HCT116 (cell line): Measurements from ENCODE around the gene PAX9. TPM values are rescaled to one million over a fixed set of nuclear protein-coding genes. Genes with fewer than 3 reads are reported as not detected.

ENCODE experiments used
- ATAC-seq: fragments of 200-7000 bp; cut with Tn5 transposase; 2 replicates; pipeline ENCODE4 v1.9.1; 2020; ENCODE audit warnings: mild to moderate bottlenecking, moderate library complexity
- BruUV-seq: library from RNA; stranded (reverse); fragments of 400-500 nt; replicated peaks from 2 replicates; lab custom pipeline; 2021; lab: Mats Ljungman, UMichigan
- CTCF ChIA-PET: fragments of 300-600 bp; sonication (Branson Sonifier 250); formaldehyde crosslinking; loops from one replicate; lab custom pipeline; 2021; ENCODE audit warnings: antibody characterized with exemption; lab: Charles Lee
- POLR2A ChIA-PET: fragments of 300-600, 350-600 bp; sonication (Branson Sonifier 250); formaldehyde crosslinking; loops from one replicate; lab custom pipeline; 2021; ENCODE audit warnings: antibody characterized with exemption; lab: Charles Lee
- RAD21 ChIA-PET, 2 experiments: fragments of 300-600 bp; sonication (Branson Sonifier 250); formaldehyde crosslinking; loops; one replicate each; lab custom pipeline; 2023; ENCODE audit warnings: low total read pairs in 2 of 2; ENCODE audit not compliant: uncharacterized antibody in 2 of 2, unreplicated experiment in 2 of 2, low non-redundant PET in 1 of 2; lab: Charles Lee
- DNase-seq: peaks from one replicate; pipeline ENCODE4 v3.0.0-alpha.2; 2010; ENCODE audit warnings: low read depth, low spot score
- H2AFZ ChIP-seq: fragments of 200-600 bp; shearing (Covaris generic), sonication (generic); 2 replicates; pipeline ENCODE4 v1.6.1; 2017; ENCODE audit warnings: low read depth, mixed run types, mixed read lengths, antibody characterized with exemption, low read length; ENCODE audit not compliant: poor library complexity, severe bottlenecking
- H3K27ac ChIP-seq: 2 replicates; pipeline ENCODE4 v1.5.1; 2012; ENCODE audit warnings: low read depth, low read length
- H3K27me3 ChIP-seq: fragments of 200-600 bp; sonication (generic); 2 replicates; pipeline ENCODE4 v1.6.1; 2016; ENCODE audit warnings: mixed run types, low read length, mixed read lengths; ENCODE audit not compliant: insufficient read depth
- H3K36me3 ChIP-seq, 2 experiments: fragments of 200-500 bp in 1 of 2; fragments of 200-600 bp in 1 of 2; sonication (Bioruptor generic) in 1 of 2; sonication (generic) in 1 of 2; 2 replicates each; pipeline versions ENCODE4 v1.5.1 to v1.6.1; 2014 to 2016; ENCODE audit warnings: low read length in 2 of 2, inconsistent platforms in 1 of 2, mixed read lengths in 1 of 2, mixed run types in 1 of 2; ENCODE audit not compliant: insufficient read depth in 2 of 2, control insufficient read depth in 1 of 2
- H3K4me1 ChIP-seq, 2 experiments: fragments of 200-600 bp in 1 of 2; sonication (generic) in 1 of 2; 2 replicates each; pipeline versions ENCODE4 v1.5.1 to v1.6.1; 2012 to 2017; ENCODE audit warnings: low read length in 2 of 2, inconsistent platforms in 1 of 2, mild to moderate bottlenecking in 1 of 2, mixed read lengths in 1 of 2, mixed run types in 1 of 2, moderate library complexity in 1 of 2; ENCODE audit not compliant: insufficient read depth in 2 of 2, control insufficient read depth in 1 of 2
- H3K4me2 ChIP-seq: fragments of 200-600 bp; sonication (generic); 2 replicates; pipeline ENCODE4 v1.6.1; 2017; ENCODE audit warnings: mixed run types, low read length, mixed read lengths
- H3K4me3 ChIP-seq, 2 experiments: fragments of 200-600 bp in 1 of 2; sonication (generic) in 1 of 2; replicated peaks in 1 of 2; 2 replicates each; pipeline ENCODE4 v1.5.1; 2011 to 2016; ENCODE audit warnings: low read length in 2 of 2, control low read depth in 1 of 2, low read depth in 1 of 2, mild to moderate bottlenecking in 1 of 2, mixed read lengths in 1 of 2, mixed run types in 1 of 2
- H3K79me2 ChIP-seq: fragments of 200-600 bp; sonication (generic); 2 replicates; pipeline ENCODE4 v1.6.1; 2017; ENCODE audit warnings: mild to moderate bottlenecking, mixed run types, low read length, moderate library complexity, mixed read lengths; ENCODE audit not compliant: insufficient read depth
- H3K9ac ChIP-seq: fragments of 200-600 bp; sonication (generic); 2 replicates; pipeline ENCODE4 v1.6.1; 2016; ENCODE audit warnings: low read length, mixed read lengths
- H3K9me2 ChIP-seq: fragments of 200-600 bp; sonication (generic), shearing (Covaris generic); 2 replicates; pipeline ENCODE4 v1.6.1; 2017; ENCODE audit warnings: mixed run types, mild to moderate bottlenecking, moderate library complexity; ENCODE audit not compliant: insufficient read depth
- H3K9me3 ChIP-seq, 2 experiments: fragments of 200-500 bp in 1 of 2; fragments of 200-600 bp in 1 of 2; sonication (Bioruptor generic) in 1 of 2; sonication (generic) in 1 of 2; 2 replicates each; pipeline ENCODE4 v1.6.1; 2014 to 2017; ENCODE audit warnings: low read length in 2 of 2, mixed read lengths in 2 of 2, inconsistent platforms in 1 of 2, low read depth in 1 of 2, mild to moderate bottlenecking in 1 of 2, mixed run types in 1 of 2, moderate library complexity in 1 of 2; ENCODE audit not compliant: control insufficient read depth in 1 of 2, insufficient read depth in 1 of 2
- H4K20me1 ChIP-seq: fragments of 200-600 bp; sonication (generic), shearing (Covaris generic); 2 replicates; pipeline ENCODE4 v1.6.1; 2017; ENCODE audit warnings: mixed run types, mild to moderate bottlenecking, moderate library complexity; ENCODE audit not compliant: insufficient read depth
- EGR1 ChIP-seq: IDR thresholded peaks from 2 replicates; pipeline ENCODE4 v1.6.1; 2012; ENCODE audit warnings: low read depth
- ELF1 ChIP-seq: IDR thresholded peaks from 2 replicates; pipeline ENCODE4 v1.6.1; 2012; ENCODE audit warnings: low read depth, borderline replicate concordance
- EZH2 ChIP-seq: fragments of 200-600 bp; sonication (generic); IDR thresholded peaks from 2 replicates; pipeline ENCODE4 v1.6.1; 2017; ENCODE audit warnings: antibody characterized with exemption, mixed run types
- JUND ChIP-seq: IDR thresholded peaks from 2 replicates; pipeline ENCODE4 v1.6.1; 2012
- POLR2A ChIP-seq: IDR thresholded peaks from 2 replicates; pipeline ENCODE4 v1.7.0; 2011; ENCODE audit warnings: borderline replicate concordance; ENCODE audit not compliant: insufficient read depth, insufficient read length; ENCODE audit errors: extremely low read depth
- SIN3A ChIP-seq: IDR thresholded peaks from 2 replicates; pipeline ENCODE4 v1.6.1; 2012; ENCODE audit warnings: low read depth
- SRF ChIP-seq: IDR thresholded peaks from 2 replicates; pipeline ENCODE4 v1.6.1; 2012; ENCODE audit warnings: low read depth
- TCF7L2 ChIP-seq: IDR thresholded peaks from 2 replicates; pipeline ENCODE4 v1.7.0; 2011; ENCODE audit warnings: borderline replicate concordance, inconsistent platforms; ENCODE audit not compliant: insufficient read depth, insufficient read length; ENCODE audit errors: extremely low read depth
- YY1 ChIP-seq: IDR thresholded peaks from 2 replicates; pipeline ENCODE4 v1.6.1; 2011; ENCODE audit warnings: low read length, low read depth, moderate library complexity, mild to moderate bottlenecking; ENCODE audit not compliant: insufficient replicate concordance; ENCODE audit errors: extremely low read depth
- ZFX ChIP-seq: fragments of 450-650 bp; IDR thresholded peaks from 2 replicates; pipeline ENCODE4 v1.6.1; 2017
- intact Hi-C: fragments of 100-400 bp; cut with micrococcal nuclease; formaldehyde crosslinking; loops from 2 replicates; pipeline ENCODE4 v1.10.0; 2022
- total RNA-seq: library from RNA; stranded (reverse); gene quantifications from one replicate; pipeline ENCODE4 v1.2.1, GENCODE V29; 2021; ENCODE audit not compliant: unreplicated experiment
- TF ChIP-seq, protein P1 (sequence below): IDR thresholded peaks from 2 replicates; pipeline ENCODE4 v1.6.1; 2012
- TF ChIP-seq, protein P2 (sequence below): IDR thresholded peaks from 2 replicates; pipeline ENCODE4 v1.6.1; 2011; ENCODE audit warnings: mild to moderate bottlenecking, low read length, moderate library complexity; ENCODE audit not compliant: insufficient replicate concordance; ENCODE audit errors: extremely low read depth

Gene PAX9
- total RNA-seq, 1 experiment from 2014 or later: 5.2 TPM

DNA sequence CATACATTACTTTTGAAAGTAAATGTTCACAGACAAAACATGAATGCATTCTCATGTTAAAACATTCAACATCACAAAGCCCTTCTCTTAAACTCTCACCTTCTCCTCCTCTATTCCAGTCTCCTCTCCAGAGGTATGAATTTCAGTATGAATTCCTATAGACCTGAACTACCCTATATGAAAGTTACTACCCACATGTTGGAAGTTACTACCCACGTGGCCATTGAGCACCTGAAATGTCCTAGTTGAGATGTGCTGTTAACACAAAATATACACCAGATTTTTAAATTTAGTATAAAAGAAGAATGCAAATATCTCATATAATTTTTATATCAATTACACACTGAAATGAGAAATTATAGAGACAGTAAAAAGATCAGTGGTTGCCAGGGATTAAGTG is 60.2 kb downstream of the PAX9 start:
- H3K4me2 ChIP-seq: no peak overlapping the region
- TF ChIP-seq ELF1 (no peak), SRF (no peak), ZFX (no peak), SIN3A (no peak), EGR1 (no peak), TCF7L2 (no peak), POLR2A (no peak), EZH2 (no peak), YY1 (no peak), JUND (no peak)
- TF ChIP-seq, protein P1, sequence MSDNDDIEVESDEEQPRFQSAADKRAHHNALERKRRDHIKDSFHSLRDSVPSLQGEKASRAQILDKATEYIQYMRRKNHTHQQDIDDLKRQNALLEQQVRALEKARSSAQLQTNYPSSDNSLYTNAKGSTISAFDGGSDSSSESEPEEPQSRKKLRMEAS: no peak
- TF ChIP-seq, protein P2, sequence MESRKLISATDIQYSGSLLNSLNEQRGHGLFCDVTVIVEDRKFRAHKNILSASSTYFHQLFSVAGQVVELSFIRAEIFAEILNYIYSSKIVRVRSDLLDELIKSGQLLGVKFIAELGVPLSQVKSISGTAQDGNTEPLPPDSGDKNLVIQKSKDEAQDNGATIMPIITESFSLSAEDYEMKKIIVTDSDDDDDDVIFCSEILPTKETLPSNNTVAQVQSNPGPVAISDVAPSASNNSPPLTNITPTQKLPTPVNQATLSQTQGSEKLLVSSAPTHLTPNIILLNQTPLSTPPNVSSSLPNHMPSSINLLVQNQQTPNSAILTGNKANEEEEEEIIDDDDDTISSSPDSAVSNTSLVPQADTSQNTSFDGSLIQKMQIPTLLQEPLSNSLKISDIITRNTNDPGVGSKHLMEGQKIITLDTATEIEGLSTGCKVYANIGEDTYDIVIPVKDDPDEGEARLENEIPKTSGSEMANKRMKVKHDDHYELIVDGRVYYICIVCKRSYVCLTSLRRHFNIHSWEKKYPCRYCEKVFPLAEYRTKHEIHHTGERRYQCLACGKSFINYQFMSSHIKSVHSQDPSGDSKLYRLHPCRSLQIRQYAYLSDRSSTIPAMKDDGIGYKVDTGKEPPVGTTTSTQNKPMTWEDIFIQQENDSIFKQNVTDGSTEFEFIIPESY: no peak

More for the DNA sequence above, 60.2 kb downstream of the PAX9 start:
- H3K36me3 ChIP-seq: no peaks in the 10 kb centered on the region
- CTCF ChIA-PET: no interaction called here
- DNase-seq (no peak), ATAC-seq (no peak)
- H3K27ac ChIP-seq: no peak overlapping the region
- no TSS peak for BruUV-seq
- no peaks in the 10 kb centered on the region for H3K4me1 ChIP-seq
- no peak overlapping the region for H2AFZ ChIP-seq
- intact Hi-C loops: no loop called here
- POLR2A ChIA-PET: no interaction called here
- H3K9ac ChIP-seq: no peak overlapping the region
- H3K4me3 ChIP-seq: no peak overlapping the region
- H4K20me1 ChIP-seq: no peaks in the 10 kb centered on the region
- H3K27me3 ChIP-seq: no peaks in the 10 kb centered on the region
- no peaks in the 10 kb centered on the region for H3K9me2 ChIP-seq
- H3K9me3 ChIP-seq: no peaks in the 10 kb centered on the region
- RAD21 ChIA-PET: no interaction called here
- no peaks in the 10 kb centered on the region for H3K79me2 ChIP-seq
